Panc1 (cell line): Measurements from ENCODE around the gene SLC25A17. TPM values are rescaled to one million over a fixed set of nuclear protein-coding genes. Genes with fewer than 3 reads are reported as not detected.

ENCODE experiments used
- ATAC-seq: fragments of 200-7000 bp; cut with Tn5 transposase; 2 replicates; pipeline ENCODE4 v1.9.1; 2020; ENCODE audit warnings: mild to moderate bottlenecking, moderate library complexity
- BruUV-seq: library from RNA; stranded (reverse); fragments of 400-500 nt; replicated peaks from 2 replicates; lab custom pipeline; 2021; lab: Mats Ljungman, UMichigan
- CTCF ChIA-PET: fragments of 300-600 bp; sonication (Branson Sonifier 250); formaldehyde crosslinking; loops from one replicate; lab custom pipeline; 2022; ENCODE audit warnings: antibody characterized with exemption; lab: Charles Lee
- POLR2A ChIA-PET: fragments of 300-600 bp; sonication (Branson Sonifier 250); formaldehyde crosslinking; loops from one replicate; lab custom pipeline; 2022; ENCODE audit warnings: antibody characterized with exemption; lab: Charles Lee
- DNase-seq: peaks from one replicate; pipeline ENCODE4 v3.0.0-alpha.2; 2010; ENCODE audit warnings: low read depth, low spot score
- H3K27ac ChIP-seq: 2 replicates; pipeline ENCODE4 v1.5.1; 2011; ENCODE audit warnings: mild to moderate bottlenecking, low read length, inconsistent platforms
- H3K27me3 ChIP-seq: fragments of 200-500 bp; sonication (Bioruptor generic); 2 replicates; pipeline ENCODE4 v1.6.0; 2014; ENCODE audit warnings: low read length, inconsistent platforms; ENCODE audit not compliant: control insufficient read depth, insufficient read depth
- H3K36me3 ChIP-seq: fragments of 200-500 bp; sonication (Bioruptor generic); 2 replicates; pipeline ENCODE4 v1.5.1; 2014; ENCODE audit warnings: inconsistent platforms, mild to moderate bottlenecking, low read length, moderate library complexity; ENCODE audit not compliant: control insufficient read depth, insufficient read depth
- H3K4me1 ChIP-seq: 2 replicates; pipeline ENCODE4 v1.5.1; 2011; ENCODE audit warnings: inconsistent platforms, mild to moderate bottlenecking, low read length, moderate library complexity; ENCODE audit not compliant: control insufficient read depth, insufficient read depth
- H3K4me3 ChIP-seq, 2 experiments: 2 replicates each; pipeline ENCODE4 v1.5.1; 2011 to 2012; ENCODE audit warnings: low read depth in 2 of 2, low read length in 2 of 2, mild to moderate bottlenecking in 2 of 2, inconsistent platforms in 1 of 2, moderate library complexity in 1 of 2
- H3K9me3 ChIP-seq: fragments of 200-500 bp; sonication (Bioruptor generic); 2 replicates; pipeline ENCODE4 v1.5.1; 2014; ENCODE audit warnings: low read depth, mild to moderate bottlenecking, inconsistent platforms, low read length, moderate library complexity; ENCODE audit not compliant: control insufficient read depth, insufficient read depth
- POLR2AphosphoS5 ChIP-seq: IDR thresholded peaks from 2 replicates; pipeline ENCODE4 v1.6.1; 2012; ENCODE audit warnings: mild to moderate bottlenecking, low read depth, low read length, moderate library complexity
- SIN3A ChIP-seq: IDR thresholded peaks from 2 replicates; pipeline ENCODE4 v1.6.1; 2012; ENCODE audit warnings: low read depth, mild to moderate bottlenecking, low read length, moderate library complexity, borderline replicate concordance; ENCODE audit not compliant: insufficient read depth
- TCF7L2 ChIP-seq: IDR thresholded peaks from 2 replicates; pipeline ENCODE4 v1.6.1; 2011; ENCODE audit warnings: mild to moderate bottlenecking, low read depth, low read length, inconsistent platforms
- in situ Hi-C: cut with HindIII; loops from 2 replicates; pipeline ENCODE4 v1.10.0; 2016; ENCODE audit warnings: low sequenced_read_pairs, low pct_unique_long_range_greater_than_20kb
- intact Hi-C: fragments of 100-400 bp; cut with micrococcal nuclease; formaldehyde crosslinking; loops from one replicate; pipeline ENCODE4 v1.10.0; 2022; ENCODE audit not compliant: unreplicated experiment
- total RNA-seq: library from RNA; stranded (reverse); gene quantifications from one replicate; pipeline ENCODE4 v1.2.1, GENCODE V29; 2021; ENCODE audit not compliant: unreplicated experiment
- TF ChIP-seq, protein P1 (sequence below): fragments of 450-650 bp; IDR thresholded peaks from 2 replicates; pipeline ENCODE4 v1.5.1; 2017; ENCODE audit warnings: mild to moderate bottlenecking
- TF ChIP-seq, protein P2 (sequence below), 2 experiments: IDR thresholded peaks; 2 replicates each; pipeline ENCODE4 v1.6.1; 2011 to 2012; ENCODE audit warnings: low read depth in 2 of 2, control low read depth in 1 of 2, low read length in 1 of 2, mild to moderate bottlenecking in 1 of 2, moderate library complexity in 1 of 2; ENCODE audit not compliant: insufficient read depth in 1 of 2

Gene SLC25A17
- total RNA-seq, 1 experiment from 2014 or later: 28.9 TPM

- intact Hi-C loops: no loop called here
- no peak for TF ChIP-seq SIN3A
- TF ChIP-seq, protein P1, sequence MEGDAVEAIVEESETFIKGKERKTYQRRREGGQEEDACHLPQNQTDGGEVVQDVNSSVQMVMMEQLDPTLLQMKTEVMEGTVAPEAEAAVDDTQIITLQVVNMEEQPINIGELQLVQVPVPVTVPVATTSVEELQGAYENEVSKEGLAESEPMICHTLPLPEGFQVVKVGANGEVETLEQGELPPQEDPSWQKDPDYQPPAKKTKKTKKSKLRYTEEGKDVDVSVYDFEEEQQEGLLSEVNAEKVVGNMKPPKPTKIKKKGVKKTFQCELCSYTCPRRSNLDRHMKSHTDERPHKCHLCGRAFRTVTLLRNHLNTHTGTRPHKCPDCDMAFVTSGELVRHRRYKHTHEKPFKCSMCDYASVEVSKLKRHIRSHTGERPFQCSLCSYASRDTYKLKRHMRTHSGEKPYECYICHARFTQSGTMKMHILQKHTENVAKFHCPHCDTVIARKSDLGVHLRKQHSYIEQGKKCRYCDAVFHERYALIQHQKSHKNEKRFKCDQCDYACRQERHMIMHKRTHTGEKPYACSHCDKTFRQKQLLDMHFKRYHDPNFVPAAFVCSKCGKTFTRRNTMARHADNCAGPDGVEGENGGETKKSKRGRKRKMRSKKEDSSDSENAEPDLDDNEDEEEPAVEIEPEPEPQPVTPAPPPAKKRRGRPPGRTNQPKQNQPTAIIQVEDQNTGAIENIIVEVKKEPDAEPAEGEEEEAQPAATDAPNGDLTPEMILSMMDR: no peak
- peak; percentile 86 for TF ChIP-seq TCF7L2
- TF ChIP-seq, protein P2, sequence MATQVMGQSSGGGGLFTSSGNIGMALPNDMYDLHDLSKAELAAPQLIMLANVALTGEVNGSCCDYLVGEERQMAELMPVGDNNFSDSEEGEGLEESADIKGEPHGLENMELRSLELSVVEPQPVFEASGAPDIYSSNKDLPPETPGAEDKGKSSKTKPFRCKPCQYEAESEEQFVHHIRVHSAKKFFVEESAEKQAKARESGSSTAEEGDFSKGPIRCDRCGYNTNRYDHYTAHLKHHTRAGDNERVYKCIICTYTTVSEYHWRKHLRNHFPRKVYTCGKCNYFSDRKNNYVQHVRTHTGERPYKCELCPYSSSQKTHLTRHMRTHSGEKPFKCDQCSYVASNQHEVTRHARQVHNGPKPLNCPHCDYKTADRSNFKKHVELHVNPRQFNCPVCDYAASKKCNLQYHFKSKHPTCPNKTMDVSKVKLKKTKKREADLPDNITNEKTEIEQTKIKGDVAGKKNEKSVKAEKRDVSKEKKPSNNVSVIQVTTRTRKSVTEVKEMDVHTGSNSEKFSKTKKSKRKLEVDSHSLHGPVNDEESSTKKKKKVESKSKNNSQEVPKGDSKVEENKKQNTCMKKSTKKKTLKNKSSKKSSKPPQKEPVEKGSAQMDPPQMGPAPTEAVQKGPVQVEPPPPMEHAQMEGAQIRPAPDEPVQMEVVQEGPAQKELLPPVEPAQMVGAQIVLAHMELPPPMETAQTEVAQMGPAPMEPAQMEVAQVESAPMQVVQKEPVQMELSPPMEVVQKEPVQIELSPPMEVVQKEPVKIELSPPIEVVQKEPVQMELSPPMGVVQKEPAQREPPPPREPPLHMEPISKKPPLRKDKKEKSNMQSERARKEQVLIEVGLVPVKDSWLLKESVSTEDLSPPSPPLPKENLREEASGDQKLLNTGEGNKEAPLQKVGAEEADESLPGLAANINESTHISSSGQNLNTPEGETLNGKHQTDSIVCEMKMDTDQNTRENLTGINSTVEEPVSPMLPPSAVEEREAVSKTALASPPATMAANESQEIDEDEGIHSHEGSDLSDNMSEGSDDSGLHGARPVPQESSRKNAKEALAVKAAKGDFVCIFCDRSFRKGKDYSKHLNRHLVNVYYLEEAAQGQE (IDR thresholded peaks at IDR 0.05; ENCODE audit: insufficient read depth in 1 of 2, low read depth in 2 of 2, low read length in 1 of 2): no peak
- no peak for TF ChIP-seq POLR2AphosphoS5
- Histone ChIP-seq H3K9me3 (no peaks in the 10 kb centered on the region), H3K27me3 (no peaks in the 10 kb centered on the region), H3K4me3 (no peak overlapping the region), H3K27ac (no peak overlapping the region; the same call in 1 of the 2 replicates), H3K4me1 (no peaks in the 10 kb centered on the region), H3K36me3 (no peaks in the 10 kb centered on the region)
- DNase-seq (no peak), ATAC-seq (no peak)
- POLR2A ChIA-PET: no interaction called here
- BruUV-seq: no TSS peak
- in situ Hi-C loops: no loop called here
- CTCF ChIA-PET: no interaction called here
These were observed 78.0 kb downstream of the SLC25A17 start for GRCh38 chr22:40741116-40741515.

GRCh38 chr22:40739721-40740120 lies 79.4 kb downstream of the SLC25A17 start:
- no TSS peak for BruUV-seq
- Histone ChIP-seq H3K27me3 (no peaks in the 10 kb centered on the region), H3K4me3 (no peak overlapping the region), H3K36me3 (no peaks in the 10 kb centered on the region), H3K4me1 (no peaks in the 10 kb centered on the region), H3K9me3 (no peaks in the 10 kb centered on the region), H3K27ac (peak overlapping the region; percentile 57; the same call in 1 of the 2 replicates)
- in situ Hi-C loops: no loop called here
- ATAC-seq (no peak), DNase-seq (no peak)
- intact Hi-C loops: no loop called here
- TF ChIP-seq TCF7L2 (no peak), SIN3A (no peak), POLR2AphosphoS5 (no peak)
- TF ChIP-seq, protein P1: no peak
- TF ChIP-seq, protein P2 (IDR thresholded peaks at IDR 0.05; ENCODE audit: insufficient read depth in 1 of 2, low read depth in 2 of 2, low read length in 1 of 2): no peak
- ChIA-PET CTCF (interaction anchor here (0.6 kb wide), 1 partner anchor 30 kb away, joined by 5 read pairs; no protein-coding TSS in a partner anchor), POLR2A (no interaction called here)
